H1 (cell line): Measurements from ENCODE around the gene PTPRG. TPM values are rescaled to one million over a fixed set of nuclear protein-coding genes. Genes with fewer than 3 reads are reported as not detected.

Experiments
- CTCF ChIA-PET: fragments of 300-600 bp; sonication (Branson Sonifier 250); formaldehyde crosslinking; loops from one replicate; lab custom pipeline; 2021; ENCODE audit not compliant: partially characterized antibody; lab: Charles Lee
- POLR2A ChIA-PET: fragments of 300-600 bp; sonication (Branson Sonifier 250); formaldehyde crosslinking; loops from one replicate; lab custom pipeline; 2021; ENCODE audit warnings: inconsistent platforms; ENCODE audit not compliant: partially characterized antibody; lab: Charles Lee
- DNase-seq, 2 experiments: peaks; one replicate each; pipeline versions ENCODE4 v3.0.0 to v3.0.0-alpha.2; 2010 to 2022; ENCODE audit warnings: low spot score in 2 of 2, low read depth in 1 of 2, mixed read lengths in 1 of 2
- FAIRE-seq: peaks from 2 replicates; lab custom pipeline; 2011; peaks lifted over from hg19 to GRCh38; lab: Jason Lieb, UNC
- H2AFZ ChIP-seq: 2 replicates; pipeline ENCODE4 v1.8.1; 2012; ENCODE audit warnings: low read length, inconsistent platforms
- H2AK5ac ChIP-seq: 2 replicates; pipeline ENCODE4 v1.6.1; 2013; ENCODE audit warnings: low read depth, low read length
- H2BK120ac ChIP-seq: replicated peaks from 2 replicates; pipeline ENCODE3; 2013; ENCODE audit warnings: low read depth, low read length, inconsistent platforms
- H2BK12ac ChIP-seq: 2 replicates; pipeline ENCODE4 v1.6.1; 2013; ENCODE audit warnings: low read depth, low read length
- H2BK15ac ChIP-seq: 2 replicates; pipeline ENCODE4 v1.6.1; 2013; ENCODE audit warnings: low read length
- H2BK20ac ChIP-seq: 2 replicates; pipeline ENCODE4 v1.6.1; 2013; ENCODE audit warnings: low read length
- H2BK5ac ChIP-seq: 2 replicates; pipeline ENCODE4 v1.6.1; 2013; ENCODE audit warnings: low read depth, low read length
- H3K14ac ChIP-seq: 2 replicates; pipeline ENCODE4 v1.6.1; 2013; ENCODE audit warnings: inconsistent platforms; ENCODE audit not compliant: insufficient read length
- H3K18ac ChIP-seq: 2 replicates; pipeline ENCODE4 v1.6.1; 2013; ENCODE audit warnings: low read length; ENCODE audit errors: extremely low read depth
- H3K23ac ChIP-seq: 2 replicates; pipeline ENCODE4 v1.6.1; 2013; ENCODE audit warnings: inconsistent platforms; ENCODE audit not compliant: insufficient read length
- H3K23me2 ChIP-seq: 2 replicates; pipeline ENCODE4 v1.6.1; 2013; ENCODE audit warnings: low read depth, low read length
- H3K27ac ChIP-seq: 2 replicates; pipeline ENCODE4 v1.6.1; 2011; ENCODE audit warnings: low read depth, low read length, inconsistent platforms
- H3K27me3 ChIP-seq, 4 experiments: replicated peaks in 1 of 4; 1 replicate in 1 of 4; 2 replicates in 3 of 4; pipeline versions ENCODE4 v1.6.1 to v1.8.1; 2011 to 2013; ENCODE audit warnings: low read length in 3 of 4, mild to moderate bottlenecking in 3 of 4, inconsistent platforms in 2 of 4, mixed read lengths in 2 of 4, moderate library complexity in 1 of 4; ENCODE audit not compliant: control insufficient read depth in 3 of 4, insufficient read depth in 3 of 4; ENCODE audit errors: extremely low read depth in 1 of 4
- H3K36me3 ChIP-seq, 4 experiments: 2 replicates each; pipeline versions ENCODE4 v1.6.1 to v1.8.1; 2011 to 2013; ENCODE audit warnings: mild to moderate bottlenecking in 4 of 4, low read length in 3 of 4, moderate library complexity in 2 of 4, control low read depth in 1 of 4, inconsistent platforms in 1 of 4; ENCODE audit not compliant: insufficient read depth in 4 of 4, control insufficient read depth in 2 of 4
- H3K4ac ChIP-seq: replicated peaks from 2 replicates; pipeline ENCODE3; 2013; ENCODE audit warnings: low read length, low read depth, mixed read lengths, inconsistent platforms; ENCODE audit not compliant: insufficient read length
- H3K4me1 ChIP-seq, 4 experiments: replicated peaks in 1 of 4; 1 replicate in 1 of 4; 2 replicates in 3 of 4; pipeline versions ENCODE4 v1.6.1 to v1.8.1; 2011 to 2013; ENCODE audit warnings: low read length in 3 of 4, inconsistent platforms in 2 of 4, mixed read lengths in 1 of 4; ENCODE audit not compliant: insufficient read depth in 4 of 4, control insufficient read depth in 3 of 4
- H3K4me2 ChIP-seq, 2 experiments: 2 replicates each; pipeline versions ENCODE4 v1.6.1 to v1.8.1; 2011 to 2013; ENCODE audit warnings: low read depth in 2 of 2, low read length in 2 of 2, control low read depth in 1 of 2, inconsistent platforms in 1 of 2, mild to moderate bottlenecking in 1 of 2; ENCODE audit not compliant: insufficient read depth in 1 of 2
- H3K4me3 ChIP-seq, 4 experiments: fragments of 200-600, 300-600 bp in 1 of 4; sonication (generic), shearing (Covaris generic), sonication (Bioruptor Twin) in 1 of 4; 2 replicates each; pipeline versions ENCODE4 v1.5.1 to v1.8.1; 2011 to 2016; ENCODE audit warnings: low read length in 4 of 4, low read depth in 3 of 4, control low read depth in 2 of 4, inconsistent platforms in 2 of 4, mild to moderate bottlenecking in 2 of 4, mixed read lengths in 1 of 4, moderate library complexity in 1 of 4; ENCODE audit not compliant: insufficient read depth in 2 of 4; ENCODE audit errors: extremely low read depth in 1 of 4
- H3K56ac ChIP-seq: replicated peaks from 2 replicates; pipeline ENCODE3; 2013; ENCODE audit warnings: low read depth, mild to moderate bottlenecking, mixed read lengths, low read length, inconsistent platforms; ENCODE audit not compliant: insufficient read length
- H3K79me1 ChIP-seq: 2 replicates; pipeline ENCODE4 v1.6.1; 2013; ENCODE audit warnings: low read depth, low read length, control low read depth
- H3K79me2 ChIP-seq, 2 experiments: 2 replicates each; pipeline versions ENCODE4 v1.6.1 to v1.8.1; 2012 to 2013; ENCODE audit warnings: low read length in 2 of 2, mild to moderate bottlenecking in 2 of 2, inconsistent platforms in 1 of 2; ENCODE audit not compliant: insufficient read depth in 2 of 2, control insufficient read depth in 1 of 2
- H3K9ac ChIP-seq, 4 experiments: replicated peaks in 1 of 4; 1 replicate in 1 of 4; 2 replicates in 3 of 4; pipeline versions ENCODE4 v1.6.1 to v1.8.1; 2011 to 2013; ENCODE audit warnings: low read depth in 3 of 4, low read length in 3 of 4, control low read depth in 2 of 4, mild to moderate bottlenecking in 2 of 4, moderate library complexity in 2 of 4, inconsistent platforms in 1 of 4; ENCODE audit errors: extremely low read depth in 1 of 4
- H3K9me3 ChIP-seq, 2 experiments: 2 replicates each; pipeline versions ENCODE4 v1.6.1 to v1.8.1; 2012 to 2013; ENCODE audit warnings: mild to moderate bottlenecking in 2 of 2, moderate library complexity in 2 of 2, control low read depth in 1 of 2, inconsistent platforms in 1 of 2, low read depth in 1 of 2, low read length in 1 of 2, mixed read lengths in 1 of 2; ENCODE audit not compliant: insufficient read depth in 2 of 2
- H4K20me1 ChIP-seq, 2 experiments: replicated peaks in 1 of 2; 2 replicates each; pipeline versions ENCODE3 to v1.8.1; 2011 to 2013; ENCODE audit warnings: inconsistent platforms in 2 of 2, low read length in 2 of 2, mild to moderate bottlenecking in 1 of 2; ENCODE audit not compliant: insufficient read depth in 2 of 2, control insufficient read depth in 1 of 2
- H4K5ac ChIP-seq: 2 replicates; pipeline ENCODE4 v1.6.1; 2013; ENCODE audit warnings: low read length, low read depth, mixed read lengths, inconsistent platforms; ENCODE audit not compliant: insufficient read length
- H4K8ac ChIP-seq: 2 replicates; pipeline ENCODE4 v1.8.0; 2013; ENCODE audit warnings: mild to moderate bottlenecking, moderate library complexity, low read length, inconsistent platforms; ENCODE audit not compliant: insufficient read depth; ENCODE audit errors: extremely low read depth
- H4K91ac ChIP-seq: replicated peaks from 2 replicates; pipeline ENCODE3; 2013; ENCODE audit warnings: low read length, mixed read lengths, inconsistent platforms; ENCODE audit not compliant: insufficient read length
- E2F6 ChIP-seq: IDR thresholded peaks from 2 replicates; pipeline ENCODE4 v1.6.1; 2012; ENCODE audit warnings: inconsistent platforms
- EGR1 ChIP-seq: IDR thresholded peaks from 2 replicates; pipeline ENCODE4 v1.6.1; 2011; ENCODE audit warnings: low read depth, low read length, borderline replicate concordance
- NRF1 ChIP-seq: IDR thresholded peaks from 2 replicates; pipeline ENCODE4 v1.6.1; 2011; ENCODE audit warnings: mild to moderate bottlenecking, low read depth, low read length, improper control_type of control experiment
- SIRT6 ChIP-seq: IDR thresholded peaks from one replicate; pipeline ENCODE4 v1.7.1; 2012; ENCODE audit warnings: low read length, inconsistent platforms
- TBP ChIP-seq: IDR thresholded peaks from 2 replicates; pipeline ENCODE4 v1.6.1; 2011; ENCODE audit warnings: low read depth, low read length, improper control_type of control experiment
- WGBS, 2 experiments: shearing (Covaris generic) in 1 of 2; methylation state at CpG; one replicate each; pipeline versions ENCODE4 v1.1.6 to v1.1.7; 2013 to 2015; ENCODE audit warnings: low lambda C conversion rate in 2 of 2, mixed read lengths in 2 of 2, inconsistent platforms in 1 of 2, low coverage in 1 of 2, missing lambda C conversion rate in 1 of 2; ENCODE audit not compliant: insufficient replicate concordance in 2 of 2, insufficient coverage in 1 of 2, insufficient read length in 1 of 2; ENCODE audit errors: extremely low coverage in 1 of 2, missing lambda C conversion rate in 1 of 2; 5-methylcytosine and 5-hydroxymethylcytosine counted together
- polyA plus RNA-seq, 7 experiments: library from polyadenylated mRNA; depleted of rRNA in 3 of 7; stranded (reverse) in 5 of 7; unstranded in 2 of 7; fragments of >200 nt in 5 of 7; fragments of 200-250 nt in 2 of 7; gene quantifications; 1 replicate in 5 of 7; 2 replicates in 1 of 7; 4 replicates in 1 of 7; pipeline versions ENCODE4 v1.2.1 to v1.2.3, GENCODE V29; 2011 to 2013; ENCODE audit warnings: missing spikeins in 2 of 7, mixed read lengths in 2 of 7
- total RNA-seq: library from RNA; stranded (reverse); fragmentation: NEBNext Ultra II Directional; extraction: Animal tissue kit (Norgen Biotek cat#: 25700); gene quantifications from 2 replicates; pipeline ENCODE4 v1.2.1, GENCODE V29; 2021

PTPRG gene
- total and polyA plus RNA-seq, 2 of the 8 experiments (the other 6 are each of a cell fraction or from before 2014, with no cell fraction given): 23.3 to 96.2 TPM

GRCh38 chr3:62024882-62025281, 463.5 kb downstream of the PTPRG start:
- ChIA-PET CTCF (no interaction called here), POLR2A (no interaction called here)
- Histone ChIP-seq H4K8ac (no peak overlapping the region), H3K79me1 (no peaks in the 10 kb centered on the region; the same call in 1 of the 2 replicates), H3K9ac (no peak overlapping the region), H3K14ac (no peak overlapping the region), H2AFZ (no peak overlapping the region), H4K5ac (no peak overlapping the region), H3K23ac (no peak overlapping the region), H2BK5ac (no peak overlapping the region), H3K4ac (no peak overlapping the region), H2AK5ac (no peak overlapping the region), H3K27ac (no peak overlapping the region), H2BK12ac (no peak overlapping the region), H3K23me2 (no peaks in the 10 kb centered on the region), H2BK15ac (no peak overlapping the region), H3K27me3 (no peaks in the 10 kb centered on the region), H3K79me2 (peaks cover 0 to 18% of the 10 kb centered on the region in 2 experiments; a peak in 1 of 4 replicates), H3K36me3 (no peaks in the 10 kb centered on the region), H3K56ac (no peak overlapping the region), H4K91ac (no peak overlapping the region), H3K4me1 (peaks cover 0 to 6% (median 1%) of the 10 kb centered on the region in 4 experiments; a peak in 3 of 7 replicates), H2BK20ac (no peak overlapping the region), H3K4me2 (no peak overlapping the region), H3K9me3 (no peaks in the 10 kb centered on the region), H3K18ac (no peak overlapping the region), H4K20me1 (peaks cover 0 to 2% of the 10 kb centered on the region in 2 experiments), H2BK120ac (no peak overlapping the region), H3K4me3 (no peak overlapping the region)
- WGBS, 2 experiments: 92% methylated on average over 3 of the region's 3 CpGs; no CpG with 5 or more reads in 1 of the 2 experiments
- TF ChIP-seq SIRT6 (no peak), NRF1 (no peak), TBP (no peak), E2F6 (no peak), EGR1 (no peak)
- FAIRE-seq: no peak
- DNase-seq: no peak
